Activated CD8-positive, alpha-beta T cell treated with anti-CD3 and anti-CD28 coated beads for 36 hours (primary cell): Measurements from ENCODE around the gene HMCN2. TPM values are rescaled to one million over a fixed set of nuclear protein-coding genes. Genes with fewer than 3 reads are reported as not detected.

Experiments used
- ATAC-seq: fragments of 200-7000 bp; cut with Tn5 transposase; one replicate; pipeline ENCODE4 v1.10.0; 2021; ENCODE audit warnings: mild to moderate bottlenecking, moderate library complexity
- CTCF ChIA-PET: fragments of 350-600 bp; sonication (Branson Sonifier 250); formaldehyde crosslinking; loops from one replicate; lab custom pipeline; 2021; ENCODE audit warnings: antibody characterized with exemption; lab: Charles Lee
- POLR2A ChIA-PET: fragments of 350-600 bp; sonication (Branson Sonifier 250); formaldehyde crosslinking; loops from one replicate; lab custom pipeline; 2021; ENCODE audit warnings: antibody characterized with exemption; lab: Charles Lee
- DNase-seq: peaks from one replicate; pipeline ENCODE4 v3.0.0-alpha.2; 2020
- H3K27ac Mint-ChIP-seq: one replicate; pipeline ENCODE4 v1.8.0; 2021; ENCODE audit warnings: mild to moderate bottlenecking, mixed read lengths
- H3K27me3 Mint-ChIP-seq: one replicate; pipeline ENCODE4 v1.8.0; 2021; ENCODE audit warnings: mixed read lengths
- H3K36me3 Mint-ChIP-seq: one replicate; pipeline ENCODE4 v1.8.0; 2021; ENCODE audit warnings: low read depth, mixed read lengths
- H3K4me1 Mint-ChIP-seq: one replicate; pipeline ENCODE4 v1.8.0; 2021; ENCODE audit warnings: low read depth, mixed read lengths
- H3K4me3 Mint-ChIP-seq: one replicate; pipeline ENCODE4 v1.8.0; 2021; ENCODE audit warnings: mild to moderate bottlenecking, moderate library complexity, mixed read lengths
- H3K9me3 Mint-ChIP-seq: one replicate; pipeline ENCODE4 v1.8.0; 2021; ENCODE audit warnings: mixed read lengths
- CTCF ChIP-seq: fragments of 200-600 bp; IDR thresholded peaks from one replicate; pipeline ENCODE4 v1.8.0; 2022; ENCODE audit warnings: antibody characterized with exemption, mild to moderate bottlenecking
- intact Hi-C: fragments of 100-400 bp; cut with micrococcal nuclease; formaldehyde crosslinking; loops from one replicate; pipeline ENCODE4 v1.10.0; 2022
- total RNA-seq, 2 experiments: library from RNA; stranded (reverse); gene quantifications; one replicate each; pipeline ENCODE4 v1.2.3, GENCODE V29; 2021

The HMCN2 gene
- total RNA-seq, 2 experiments from 2014 or later, result not detected

- ATAC-seq (no peak), DNase-seq (no peak)
- Mint-ChIP-seq H3K27ac (no peak overlapping the region), H3K4me3 (no peak overlapping the region), H3K27me3 (peaks cover 19% of the 10 kb centered on the region), H3K4me1 (no peaks in the 10 kb centered on the region), H3K9me3 (no peaks in the 10 kb centered on the region), H3K36me3 (no peaks in the 10 kb centered on the region)
- ChIA-PET CTCF (no interaction called here), POLR2A (no interaction called here)
- intact Hi-C loops, result no loop called here
- no peak for TF ChIP-seq CTCF
Measured at GRCh38 chr9:130330202-130330862, 64.8 kb downstream of the HMCN2 start.

- no peak for TF ChIP-seq CTCF
- ChIA-PET CTCF (no interaction called here), POLR2A (no interaction called here)
- Mint-ChIP-seq H3K27me3 (peaks cover 20% of the 10 kb centered on the region), H3K27ac (no peak overlapping the region), H3K36me3 (no peaks in the 10 kb centered on the region), H3K4me3 (no peak overlapping the region), H3K4me1 (no peaks in the 10 kb centered on the region), H3K9me3 (no peaks in the 10 kb centered on the region)
- DNase-seq, result no peak
- ATAC-seq, result no peak
- intact Hi-C loops, result no loop called here
Measured at GRCh38 chr9:130331061-130331460, 65.5 kb downstream of the HMCN2 start.

GRCh38 chr9:130331573-130331972, 66.0 kb downstream of the HMCN2 start:
- H3K27ac Mint-ChIP-seq, result no peak overlapping the region
- no peak for DNase-seq
- H3K36me3 Mint-ChIP-seq, result no peaks in the 10 kb centered on the region
- no peaks in the 10 kb centered on the region for H3K4me1 Mint-ChIP-seq
- peaks cover 16% of the 10 kb centered on the region for H3K27me3 Mint-ChIP-seq
- ATAC-seq, result no peak
- H3K9me3 Mint-ChIP-seq, result no peaks in the 10 kb centered on the region
- no peak for TF ChIP-seq CTCF
- ChIA-PET CTCF (no interaction called here), POLR2A (no interaction called here)
- H3K4me3 Mint-ChIP-seq, result no peak overlapping the region
- intact Hi-C loops, result no loop called here

GRCh38 chr9:130332384-130332926, 66.9 kb downstream of the HMCN2 start:
- H3K27me3 Mint-ChIP-seq, result peaks cover 13% of the 10 kb centered on the region
- ChIA-PET CTCF (no interaction called here), POLR2A (no interaction called here)
- DNase-seq (no peak), ATAC-seq (no peak)
- H3K4me1 Mint-ChIP-seq, result no peaks in the 10 kb centered on the region
- H3K36me3 Mint-ChIP-seq, result no peaks in the 10 kb centered on the region
- H3K27ac Mint-ChIP-seq, result no peak overlapping the region
- no peak for TF ChIP-seq CTCF
- H3K4me3 Mint-ChIP-seq, result no peak overlapping the region
- H3K9me3 Mint-ChIP-seq, result no peaks in the 10 kb centered on the region
- intact Hi-C loops, result no loop called here

- Mint-ChIP-seq H3K36me3 (no peaks in the 10 kb centered on the region), H3K27me3 (peaks cover 13% of the 10 kb centered on the region), H3K9me3 (no peaks in the 10 kb centered on the region), H3K27ac (no peak overlapping the region), H3K4me3 (no peak overlapping the region), H3K4me1 (peaks cover 2% of the 10 kb centered on the region)
- ChIA-PET CTCF (no interaction called here), POLR2A (no interaction called here)
- no peak for ATAC-seq
- no peak for DNase-seq
- TF ChIP-seq CTCF, result no peak
- intact Hi-C loops, result no loop called here
Measured at GRCh38 chr9:130333041-130333711, 67.6 kb downstream of the HMCN2 start.
